ENCODE results near the gene SAAL1.
"Not testable (repeated sequence)": the region's sequence is repeated elsewhere in the genome, so short reads cannot be mapped to it uniquely, and the experiment has no call there.

SAAL1 gene, protein sequence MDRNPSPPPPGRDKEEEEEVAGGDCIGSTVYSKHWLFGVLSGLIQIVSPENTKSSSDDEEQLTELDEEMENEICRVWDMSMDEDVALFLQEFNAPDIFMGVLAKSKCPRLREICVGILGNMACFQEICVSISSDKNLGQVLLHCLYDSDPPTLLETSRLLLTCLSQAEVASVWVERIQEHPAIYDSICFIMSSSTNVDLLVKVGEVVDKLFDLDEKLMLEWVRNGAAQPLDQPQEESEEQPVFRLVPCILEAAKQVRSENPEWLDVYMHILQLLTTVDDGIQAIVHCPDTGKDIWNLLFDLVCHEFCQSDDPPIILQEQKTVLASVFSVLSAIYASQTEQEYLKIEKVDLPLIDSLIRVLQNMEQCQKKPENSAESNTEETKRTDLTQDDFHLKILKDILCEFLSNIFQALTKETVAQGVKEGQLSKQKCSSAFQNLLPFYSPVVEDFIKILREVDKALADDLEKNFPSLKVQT

DNA sequence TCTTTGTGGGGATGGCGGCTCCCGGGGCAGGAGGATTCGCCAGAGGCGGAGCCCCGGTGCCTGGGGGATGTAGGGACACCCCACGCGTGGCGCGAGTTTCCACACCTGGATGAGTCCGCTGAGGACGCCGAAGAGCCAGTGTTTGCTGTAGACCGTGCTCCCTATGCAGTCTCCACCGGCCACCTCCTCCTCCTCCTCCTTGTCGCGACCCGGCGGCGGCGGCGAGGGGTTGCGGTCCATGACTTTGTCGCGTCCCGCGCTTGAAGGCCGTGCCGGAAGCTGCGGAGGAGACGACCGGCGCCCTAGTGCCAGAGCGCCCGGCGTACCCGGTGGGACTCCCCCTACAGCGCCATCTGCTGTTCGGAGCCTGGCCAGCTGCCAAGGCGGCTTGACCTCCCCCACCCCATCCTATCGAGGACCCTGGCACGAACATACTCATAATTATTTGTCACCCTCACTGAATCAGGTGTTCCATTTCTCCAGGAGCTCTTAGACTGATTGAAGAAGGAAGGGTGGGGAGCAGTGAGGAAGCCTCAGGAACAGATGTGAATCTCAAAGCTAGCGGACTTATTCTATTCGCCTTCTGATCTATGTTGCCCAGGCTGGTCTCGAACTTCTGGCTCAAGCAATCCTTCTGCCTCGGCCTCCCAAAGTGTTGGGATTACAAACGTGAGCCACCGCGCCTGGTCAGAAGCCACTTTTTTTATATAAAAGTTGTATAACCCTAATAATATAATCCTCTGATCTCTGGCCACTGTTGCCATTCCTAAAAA lies at the start of gene SAAL1:
Gene SAAL1, minus strand, starts transcription at position 281 of the 773 bp plus-strand sequence. Its CDS starts 41 bp downstream, at position 240.
- peaks cover 29% of the 10 kb centered on the region for H3K36me3 Mint-ChIP-seq (ENCODE audit: low read depth)
- peak within 1 kb of the TSS; percentile 93 for H3K4me3 Mint-ChIP-seq
- H3K9me3 Mint-ChIP-seq, result no peaks in the 10 kb centered on the region
- peak within 1 kb of the TSS; percentile 91 for H3K27ac Mint-ChIP-seq
- peak; percentile 98 for ATAC-seq
- peaks cover 33% of the 10 kb centered on the region for H3K4me1 Mint-ChIP-seq
- peak; percentile 97 for DNase-seq
- peaks cover 11% of the 10 kb centered on the region for H3K27me3 Mint-ChIP-seq

DNA sequence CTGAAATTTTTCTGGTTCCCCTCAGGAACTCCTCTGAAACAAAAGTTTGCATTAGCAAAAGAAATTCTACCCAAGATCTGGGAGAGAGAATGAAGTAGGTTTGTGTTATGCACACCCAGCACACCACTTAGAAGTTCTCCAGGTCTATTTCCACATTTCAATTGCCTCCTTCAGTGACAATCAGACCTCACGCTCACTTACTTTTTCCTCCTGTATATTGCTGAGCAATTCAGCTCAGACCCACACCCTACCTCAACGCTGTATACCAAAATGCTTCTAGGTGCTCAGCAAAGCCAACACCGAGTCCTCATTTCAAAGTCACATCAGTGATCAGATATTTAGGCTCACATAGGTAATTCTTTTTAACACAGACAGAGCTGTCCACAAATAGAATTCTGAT lies 45.7 kb upstream of the SAAL1 start:
- H3K9me3 Mint-ChIP-seq, result peaks cover 2% of the 10 kb centered on the region
- H3K4me3 Mint-ChIP-seq, result no peak overlapping the region
- no peak for DNase-seq
- H3K27ac Mint-ChIP-seq, result no peak overlapping the region
- no peaks in the 10 kb centered on the region for H3K4me1 Mint-ChIP-seq
- no peaks in the 10 kb centered on the region for H3K36me3 Mint-ChIP-seq (ENCODE audit: low read depth)
- H3K27me3 Mint-ChIP-seq, result peaks cover 12% of the 10 kb centered on the region
- ATAC-seq, result no peak

DNA sequence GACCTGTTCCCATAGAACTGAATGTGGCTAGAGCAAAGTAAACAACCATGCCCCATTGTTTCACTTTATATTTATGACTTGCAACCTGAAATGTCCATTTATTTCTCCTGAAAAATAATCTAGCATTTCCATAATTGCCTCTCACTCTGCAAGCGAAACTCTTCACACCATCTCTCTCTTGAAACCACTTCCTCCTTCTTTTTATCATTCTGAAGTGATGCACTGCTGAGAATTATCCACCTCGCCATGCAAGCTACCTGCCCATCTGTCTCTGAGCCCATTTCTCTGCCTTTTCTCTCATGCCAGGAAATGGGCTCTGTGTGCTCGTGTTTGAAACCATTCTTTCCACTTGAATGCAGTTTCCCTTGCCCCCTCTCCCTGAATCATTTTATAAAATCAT lies 40.0 kb upstream of the SAAL1 start:
- H3K4me1 Mint-ChIP-seq, result peaks cover 2% of the 10 kb centered on the region
- DNase-seq, result no peak
- H3K36me3 Mint-ChIP-seq (ENCODE audit: low read depth), result no peaks in the 10 kb centered on the region
- H3K4me3 Mint-ChIP-seq, result no peak overlapping the region
- ATAC-seq, result no peak
- peaks cover 20% of the 10 kb centered on the region for H3K27me3 Mint-ChIP-seq
- H3K27ac Mint-ChIP-seq, result no peak overlapping the region
- H3K9me3 Mint-ChIP-seq, result no peaks in the 10 kb centered on the region

DNA sequence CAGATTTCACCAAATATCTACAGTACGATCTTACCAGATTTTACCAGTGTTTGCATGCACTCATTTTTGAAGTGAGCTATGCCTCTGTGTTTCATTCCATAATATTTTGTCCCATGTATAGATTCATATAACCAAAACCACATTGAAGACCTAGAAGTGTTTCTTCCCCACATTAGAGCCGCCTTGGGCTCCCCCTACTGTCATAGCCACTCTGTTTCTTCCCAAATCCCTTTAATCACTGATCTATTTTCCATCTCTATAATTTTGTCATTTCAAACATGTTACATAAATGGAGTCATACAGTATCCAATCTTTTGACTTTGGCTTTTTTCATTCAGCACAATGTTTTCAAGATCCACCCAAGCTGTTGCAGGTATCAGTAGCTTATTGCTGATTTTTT lies 39.1 kb upstream of the SAAL1 start:
- H3K27ac Mint-ChIP-seq, result no peak overlapping the region
- no peak for DNase-seq
- peaks cover 25% of the 10 kb centered on the region for H3K27me3 Mint-ChIP-seq
- no peak for ATAC-seq
- no peaks in the 10 kb centered on the region for H3K9me3 Mint-ChIP-seq
- peaks cover 2% of the 10 kb centered on the region for H3K4me1 Mint-ChIP-seq
- no peak overlapping the region for H3K4me3 Mint-ChIP-seq
- H3K36me3 Mint-ChIP-seq (ENCODE audit: low read depth), result no peaks in the 10 kb centered on the region

DNA sequence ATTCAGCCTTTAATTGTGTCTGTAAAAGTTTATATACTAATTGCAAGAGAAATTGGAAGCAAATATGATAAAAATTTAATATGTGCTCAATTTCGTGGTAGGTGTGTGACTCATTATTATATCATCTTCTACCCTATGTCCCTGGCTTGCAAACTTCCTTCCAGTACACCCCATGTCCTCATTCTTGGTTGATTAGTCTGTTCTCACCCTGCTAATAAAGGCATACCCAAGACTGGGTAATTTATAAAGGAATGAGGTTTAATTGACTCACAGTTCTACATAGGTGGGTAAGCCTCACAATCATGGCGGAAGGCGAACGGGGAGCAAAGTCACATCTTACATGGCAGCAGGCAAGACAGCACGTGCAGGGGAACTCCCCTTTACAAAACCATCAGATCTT lies 38.4 kb upstream of the SAAL1 start:
- Mint-ChIP-seq H3K9me3 (no peaks in the 10 kb centered on the region), H3K27ac (no peak overlapping the region), H3K4me1 (peaks cover 2% of the 10 kb centered on the region), H3K4me3 (no peak overlapping the region), H3K27me3 (peaks cover 27% of the 10 kb centered on the region), H3K36me3 (ENCODE audit: low read depth) (no peaks in the 10 kb centered on the region)
- ATAC-seq (no peak), DNase-seq (no peak)

DNA sequence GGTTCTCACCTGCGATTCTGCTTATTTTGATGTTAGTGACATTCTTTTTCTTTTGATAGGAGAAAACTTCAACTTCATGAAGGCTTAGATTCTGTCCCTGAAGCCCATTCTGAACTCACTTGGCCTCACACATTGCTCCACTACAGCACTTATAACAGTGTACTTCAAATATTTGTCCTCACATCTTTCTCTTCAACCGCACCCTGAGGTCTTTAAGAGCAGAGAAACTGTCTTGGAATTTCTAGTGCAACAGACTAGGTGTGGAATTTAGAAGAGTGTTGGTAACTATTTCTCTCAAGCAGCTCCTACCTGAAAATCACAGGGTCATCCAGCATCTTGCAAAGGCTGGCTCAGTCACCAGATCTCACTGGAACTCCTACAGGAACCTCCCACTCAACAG lies 34.3 kb upstream of the SAAL1 start:
- peaks cover 22% of the 10 kb centered on the region for H3K27me3 Mint-ChIP-seq

DNA sequence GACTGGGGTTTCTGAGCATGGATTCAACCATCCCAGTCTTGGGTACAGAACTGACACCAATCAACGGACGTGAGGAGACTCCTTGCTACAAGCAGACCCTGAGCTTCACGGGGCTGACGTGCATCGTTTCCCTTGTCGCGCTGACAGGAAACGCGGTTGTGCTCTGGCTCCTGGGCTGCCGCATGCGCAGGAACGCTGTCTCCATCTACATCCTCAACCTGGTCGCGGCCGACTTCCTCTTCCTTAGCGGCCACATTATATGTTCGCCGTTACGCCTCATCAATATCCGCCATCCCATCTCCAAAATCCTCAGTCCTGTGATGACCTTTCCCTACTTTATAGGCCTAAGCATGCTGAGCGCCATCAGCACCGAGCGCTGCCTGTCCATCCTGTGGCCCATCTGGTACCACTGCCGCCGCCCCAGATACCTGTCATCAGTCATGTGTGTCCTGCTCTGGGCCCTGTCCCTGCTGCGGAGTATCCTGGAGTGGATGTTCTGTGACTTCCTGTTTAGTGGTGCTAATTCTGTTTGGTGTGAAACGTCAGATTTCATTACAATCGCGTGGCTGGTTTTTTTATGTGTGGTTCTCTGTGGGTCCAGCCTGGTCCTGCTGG lies 31.4 kb upstream of the SAAL1 start:
- H3K4me1 Mint-ChIP-seq, result no peaks in the 10 kb centered on the region
- DNase-seq (no peak), ATAC-seq (no peak)
- H3K27me3 Mint-ChIP-seq, result peaks cover 18% of the 10 kb centered on the region
- no peak overlapping the region for H3K27ac Mint-ChIP-seq
- H3K9me3 Mint-ChIP-seq, result no peaks in the 10 kb centered on the region
- no peak overlapping the region for H3K4me3 Mint-ChIP-seq
- no peaks in the 10 kb centered on the region for H3K36me3 Mint-ChIP-seq (ENCODE audit: low read depth)

More for the DNA sequence above, 34.3 kb upstream of the SAAL1 start:
- Mint-ChIP-seq H3K9me3 (no peaks in the 10 kb centered on the region), H3K36me3 (ENCODE audit: low read depth) (no peaks in the 10 kb centered on the region), H3K27ac (no peak overlapping the region), H3K4me3 (no peak overlapping the region), H3K4me1 (no peaks in the 10 kb centered on the region)
- ATAC-seq (no peak), DNase-seq (no peak)

DNA sequence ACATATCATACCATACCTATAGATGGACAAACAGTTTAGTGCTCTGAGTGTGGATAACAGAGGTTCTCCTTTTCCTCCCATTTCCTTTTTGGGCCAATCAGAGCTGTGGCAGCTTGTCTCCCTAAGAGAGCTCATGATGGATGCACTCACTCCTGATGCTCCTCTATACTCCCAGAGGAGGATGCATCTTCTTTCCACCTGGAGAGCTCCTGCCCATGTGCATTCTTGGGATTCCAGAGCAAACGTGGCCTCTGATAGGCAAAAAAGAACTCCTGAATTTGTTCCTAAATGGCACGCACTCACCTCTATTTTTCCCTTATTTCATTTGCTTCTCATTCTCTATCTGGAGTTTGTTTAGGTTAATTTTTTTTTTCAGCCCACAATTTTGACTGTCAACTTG lies 29.4 kb upstream of the SAAL1 start:
- no peak for ATAC-seq
- H3K27ac Mint-ChIP-seq, result no peak overlapping the region
- H3K4me1 Mint-ChIP-seq, result no peaks in the 10 kb centered on the region
- no peak overlapping the region for H3K4me3 Mint-ChIP-seq
- no peak for DNase-seq
- no peaks in the 10 kb centered on the region for H3K9me3 Mint-ChIP-seq
- peaks cover 15% of the 10 kb centered on the region for H3K27me3 Mint-ChIP-seq
- H3K36me3 Mint-ChIP-seq (ENCODE audit: low read depth), result no peaks in the 10 kb centered on the region

DNA sequence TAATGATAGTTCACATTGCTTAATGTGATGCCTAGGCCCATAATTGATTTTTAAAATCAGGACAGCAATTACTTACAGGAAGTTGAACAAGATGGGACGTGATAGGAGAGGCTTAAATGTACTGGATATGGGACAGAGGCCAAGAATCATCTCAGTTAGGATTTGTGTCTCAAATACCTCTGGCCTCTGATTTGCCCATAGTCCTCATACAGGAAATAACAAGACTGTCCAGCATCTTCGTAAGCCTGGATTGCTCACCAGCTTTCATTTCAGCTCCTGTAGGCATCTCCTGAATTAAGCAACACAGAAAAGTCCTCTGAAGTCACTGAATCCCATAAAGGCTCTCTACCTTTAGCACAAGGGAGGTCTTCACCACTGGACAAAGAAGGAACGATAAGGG lies 26.5 kb upstream of the SAAL1 start, which contains the start of gene MRGPRX3:
Gene MRGPRX3, plus strand, starts transcription at position 231 of the 400 bp plus-strand sequence. CDS start 4,632 bp downstream, outside the sequence.
- no peak for DNase-seq
- Mint-ChIP-seq H3K27me3 (peaks cover 24% of the 10 kb centered on the region), H3K9me3 (no peaks in the 10 kb centered on the region), H3K27ac (no peak within 1 kb of the TSS), H3K36me3 (ENCODE audit: low read depth) (no peaks in the 10 kb centered on the region), H3K4me1 (no peaks in the 10 kb centered on the region), H3K4me3 (no peak within 1 kb of the TSS)
- no peak for ATAC-seq

DNA sequence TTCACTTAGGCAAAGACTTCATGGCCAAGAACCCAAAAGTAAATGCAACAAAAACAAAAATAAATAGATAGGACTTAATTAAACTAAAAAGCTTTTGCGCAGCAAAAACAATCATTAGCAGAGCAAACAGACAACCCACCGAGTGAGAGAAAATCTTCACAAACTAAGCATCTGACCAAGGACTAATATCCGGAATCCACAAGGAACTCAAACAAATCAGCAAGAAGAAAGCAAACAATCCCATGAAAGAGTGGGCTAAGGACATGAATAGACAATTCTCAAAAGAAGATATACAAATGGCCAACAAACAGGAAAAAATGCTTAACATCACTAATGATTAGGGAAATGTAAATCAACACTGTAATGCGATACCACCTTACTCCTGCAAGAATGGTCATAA lies 25.2 kb upstream of the SAAL1 start:
- not testable (repeated sequence) for H3K27ac Mint-ChIP-seq; H3K36me3 Mint-ChIP-seq (ENCODE audit: low read depth); DNase-seq; H3K9me3 Mint-ChIP-seq; H3K4me3 Mint-ChIP-seq; H3K4me1 Mint-ChIP-seq; ATAC-seq
- peaks cover 27% of the 10 kb centered on the region for H3K27me3 Mint-ChIP-seq

DNA sequence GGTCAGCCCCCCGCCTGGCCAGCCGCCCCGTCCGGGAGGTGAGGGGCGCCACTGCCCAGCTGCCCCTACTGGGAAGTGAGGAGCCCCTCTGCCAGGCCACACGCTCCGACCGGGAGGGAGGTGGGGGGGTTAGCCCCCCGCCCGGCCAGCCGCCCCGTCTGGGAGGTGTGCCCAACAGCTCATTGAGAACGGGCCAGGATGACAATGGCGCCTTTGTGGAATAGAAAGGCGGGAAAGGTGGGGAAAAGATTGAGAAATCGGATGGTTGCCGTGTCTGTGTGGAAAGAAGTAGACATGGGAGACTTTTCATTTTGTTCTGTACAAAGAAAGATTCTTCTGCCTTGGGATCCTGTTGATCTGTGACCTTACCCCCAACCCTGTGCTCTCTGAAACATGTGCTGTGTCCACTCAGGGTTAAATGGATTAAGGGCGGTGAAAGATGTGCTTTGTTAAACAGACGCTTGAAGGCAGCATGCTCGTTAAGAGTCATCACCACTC lies 15.5 kb upstream of the SAAL1 start:
- H3K4me1 Mint-ChIP-seq; H3K27ac Mint-ChIP-seq; H3K36me3 Mint-ChIP-seq (ENCODE audit: low read depth); H3K4me3 Mint-ChIP-seq; DNase-seq; H3K9me3 Mint-ChIP-seq; ATAC-seq: not testable (repeated sequence)
- peaks cover 15% of the 10 kb centered on the region for H3K27me3 Mint-ChIP-seq

DNA sequence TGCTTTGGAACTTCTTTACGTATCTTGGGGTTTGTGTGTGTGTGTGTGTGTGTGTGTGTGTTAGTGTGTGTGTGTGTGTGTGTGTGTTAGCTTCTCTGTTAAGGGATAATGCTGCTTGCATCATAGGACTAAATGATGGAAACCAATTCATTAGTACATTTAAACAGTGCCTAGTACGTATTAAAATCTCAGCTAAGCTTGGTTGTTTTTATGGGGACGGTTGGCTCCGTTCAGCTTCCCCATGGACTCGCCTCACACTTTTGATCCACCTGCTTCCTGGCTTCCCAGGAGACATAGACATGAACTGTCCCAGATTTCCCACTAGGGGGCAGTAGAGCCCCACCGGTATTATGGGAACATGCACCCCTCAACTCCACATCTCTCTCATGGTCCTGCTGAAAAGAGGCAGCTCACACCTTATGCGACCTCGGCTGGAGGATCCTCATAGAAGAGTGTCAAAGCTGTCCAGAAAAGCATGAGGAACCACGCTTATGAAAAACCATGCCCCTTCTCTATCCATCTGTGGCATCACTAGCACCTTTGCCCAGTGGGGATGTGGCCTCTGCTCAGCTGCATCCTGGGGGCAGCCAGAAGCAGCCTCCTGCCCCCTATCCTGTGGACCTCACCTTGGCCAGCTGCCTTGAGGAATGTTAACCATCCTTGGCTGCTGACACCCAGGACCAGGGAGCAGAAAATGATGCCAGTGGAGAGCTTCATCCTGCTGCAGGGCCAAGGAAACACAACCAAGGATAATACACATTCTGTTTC lies 9.7 kb upstream of the SAAL1 start:
- no peak overlapping the region for H3K27ac Mint-ChIP-seq
- H3K27me3 Mint-ChIP-seq, result peaks cover 21% of the 10 kb centered on the region
- DNase-seq (peak; percentile 65), ATAC-seq (peak; percentile 84)
- no peaks in the 10 kb centered on the region for H3K4me1 Mint-ChIP-seq
- H3K9me3 Mint-ChIP-seq, result no peaks in the 10 kb centered on the region
- no peaks in the 10 kb centered on the region for H3K36me3 Mint-ChIP-seq (ENCODE audit: low read depth)
- H3K4me3 Mint-ChIP-seq, result no peak overlapping the region

DNA sequence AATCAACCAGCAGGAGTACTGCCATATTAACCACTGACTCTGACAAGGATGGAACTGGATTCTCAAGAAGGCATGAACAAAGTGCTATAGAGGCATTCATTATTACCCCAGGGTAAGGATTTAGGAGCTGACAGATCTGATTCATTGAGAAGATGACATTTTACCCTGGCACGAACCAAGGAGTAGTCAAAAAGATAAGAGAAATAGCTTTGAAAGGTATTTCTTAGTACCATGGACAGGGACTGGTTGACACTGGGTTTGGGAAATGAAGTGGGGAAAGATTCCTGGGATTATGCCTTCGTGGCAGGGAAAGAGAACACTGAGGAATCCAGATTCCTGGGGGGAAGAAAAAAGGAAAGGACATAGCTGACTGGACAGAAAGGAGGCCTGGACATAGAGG lies 5.1 kb upstream of the SAAL1 start:
- peaks cover 9% of the 10 kb centered on the region for H3K4me1 Mint-ChIP-seq
- ATAC-seq, result no peak
- no peak for DNase-seq
- H3K4me3 Mint-ChIP-seq, result no peak overlapping the region
- H3K9me3 Mint-ChIP-seq, result no peaks in the 10 kb centered on the region
- no peak overlapping the region for H3K27ac Mint-ChIP-seq
- peaks cover 30% of the 10 kb centered on the region for H3K27me3 Mint-ChIP-seq
- H3K36me3 Mint-ChIP-seq (ENCODE audit: low read depth), result no peaks in the 10 kb centered on the region

DNA sequence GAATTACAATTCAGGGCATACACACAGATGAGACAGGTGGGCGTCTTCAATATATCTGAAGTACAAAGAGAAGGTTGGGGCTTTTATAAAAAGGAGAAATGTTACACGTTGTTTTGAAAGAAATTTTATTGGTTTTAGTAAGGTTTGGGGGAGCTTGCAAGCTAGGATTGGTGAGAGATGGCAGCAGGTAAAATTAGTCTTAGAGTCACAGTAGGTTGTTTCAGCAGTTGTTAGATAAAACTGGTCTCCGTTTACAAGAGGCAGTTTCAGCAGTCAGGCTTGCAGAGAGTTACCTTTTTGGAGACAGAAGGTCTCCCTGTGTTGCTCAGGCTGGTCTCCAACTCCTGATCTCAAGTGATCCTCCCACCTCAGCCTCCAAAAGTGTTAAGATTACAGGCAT lies 2.4 kb upstream of the SAAL1 start:
- DNase-seq (no peak), ATAC-seq (no peak)
- Mint-ChIP-seq H3K4me1 (peaks cover 23% of the 10 kb centered on the region), H3K27ac (no peak overlapping the region), H3K4me3 (no peak overlapping the region), H3K27me3 (peaks cover 11% of the 10 kb centered on the region), H3K36me3 (ENCODE audit: low read depth) (peaks cover 8% of the 10 kb centered on the region), H3K9me3 (no peaks in the 10 kb centered on the region)

Measured in activated naive CD8-positive, alpha-beta T cell treated with anti-CD3 and anti-CD28 coated beads, Interleukin-2, amount 50 U/mL, for 24 hours (primary cell).